Vagina (tissue), 2 donors: ENCODE measurements around the gene ST8SIA1. TPM values are rescaled to one million over a fixed set of nuclear protein-coding genes. Genes with fewer than 3 reads are reported as not detected.
A peak's percentile ranks its signal among the peaks of the same experiment; 100 is the strongest.

Source experiments
- DNase-seq, 2 donors: peaks; one replicate each; pipeline ENCODE4 v3.0.0-alpha.2; 2017; ENCODE audit errors: extremely low spot score in 2 of 2
- H3K27ac ChIP-seq: fragments of 200-600 bp; sonication (generic); one replicate; pipeline ENCODE4 v1.5.1; 2019
- H3K27me3 ChIP-seq: fragments of 200-600 bp; sonication (generic); one replicate; pipeline ENCODE4 v1.5.1; 2019
- H3K36me3 ChIP-seq, 2 donors: fragments of 200-600 bp; sonication (generic); one replicate each; pipeline ENCODE4 v1.5.1; 2017 to 2019
- H3K4me1 ChIP-seq: fragments of 200-600 bp; sonication (generic); one replicate; pipeline ENCODE4 v1.5.1; 2019
- H3K4me3 ChIP-seq, 2 donors: fragments of 200-600 bp; sonication (generic); 1 replicate in 1 of 2; 2 replicates in 1 of 2; pipeline ENCODE4 v1.5.1; 2016 to 2019
- H3K9me3 ChIP-seq: fragments of 200-600 bp; sonication (generic); one replicate; pipeline ENCODE4 v1.5.1; 2019
- POLR2A ChIP-seq, 2 donors: fragments of 450-650 bp; IDR thresholded peaks; one replicate each; pipeline ENCODE4 v1.6.1; 2017; ENCODE audit warnings: antibody characterized with exemption in 2 of 2, mild to moderate bottlenecking in 2 of 2, moderate library complexity in 2 of 2
- POLR2AphosphoS5 ChIP-seq, 2 donors: sonication (generic); formaldehyde crosslinking; IDR thresholded peaks; one replicate each; pipeline ENCODE4 v1.9.0; 2017; ENCODE audit warnings: antibody characterized with exemption in 2 of 2, mild to moderate bottlenecking in 2 of 2, low read depth in 1 of 2; ENCODE audit not compliant: insufficient read depth in 1 of 2
- intact Hi-C: fragments of 100-400 bp; cut with DNase I; formaldehyde crosslinking; loops from one replicate; pipeline ENCODE4 v1.15.1; 2023
- total RNA-seq: library from RNA; depleted of rRNA; stranded (reverse); fragments of >200 nt; gene quantifications from one replicate; pipeline ENCODE4 v1.2.3, GENCODE V29; 2016
- TF ChIP-seq, protein P1 (sequence below), 3 experiments: fragments of 450-650 bp in 2 of 3; fragments of 200-600 bp in 1 of 3; sonication (generic) in 1 of 3; IDR thresholded peaks; one replicate each; pipeline ENCODE4 v1.5.1; 2017 to 2019; ENCODE audit warnings: antibody characterized with exemption in 3 of 3, mild to moderate bottlenecking in 2 of 3, moderate library complexity in 2 of 3

The ST8SIA1 gene
- total RNA-seq, 1 donor from 2014 or later: 5.2 TPM

DNA sequence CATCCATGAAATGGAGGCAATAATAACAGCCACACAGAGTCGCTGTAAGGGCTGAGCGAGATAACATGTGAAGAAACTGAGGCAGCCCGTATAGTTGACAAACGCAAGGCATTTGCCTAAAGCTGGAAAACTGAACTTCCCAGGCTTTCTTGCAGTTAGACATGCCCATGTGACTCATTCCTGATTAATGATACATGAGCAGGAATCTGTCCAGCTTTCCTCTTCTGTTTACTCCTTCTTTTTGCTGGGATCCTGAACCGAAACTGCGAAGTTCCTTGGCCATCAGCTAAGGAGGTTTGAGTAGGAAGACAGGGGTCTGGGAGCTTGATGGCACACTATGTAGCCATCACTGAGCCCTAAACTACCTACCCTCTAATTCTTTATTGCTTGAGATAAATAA is 52.2 kb downstream of the ST8SIA1 start:
- TF ChIP-seq, protein P1, sequence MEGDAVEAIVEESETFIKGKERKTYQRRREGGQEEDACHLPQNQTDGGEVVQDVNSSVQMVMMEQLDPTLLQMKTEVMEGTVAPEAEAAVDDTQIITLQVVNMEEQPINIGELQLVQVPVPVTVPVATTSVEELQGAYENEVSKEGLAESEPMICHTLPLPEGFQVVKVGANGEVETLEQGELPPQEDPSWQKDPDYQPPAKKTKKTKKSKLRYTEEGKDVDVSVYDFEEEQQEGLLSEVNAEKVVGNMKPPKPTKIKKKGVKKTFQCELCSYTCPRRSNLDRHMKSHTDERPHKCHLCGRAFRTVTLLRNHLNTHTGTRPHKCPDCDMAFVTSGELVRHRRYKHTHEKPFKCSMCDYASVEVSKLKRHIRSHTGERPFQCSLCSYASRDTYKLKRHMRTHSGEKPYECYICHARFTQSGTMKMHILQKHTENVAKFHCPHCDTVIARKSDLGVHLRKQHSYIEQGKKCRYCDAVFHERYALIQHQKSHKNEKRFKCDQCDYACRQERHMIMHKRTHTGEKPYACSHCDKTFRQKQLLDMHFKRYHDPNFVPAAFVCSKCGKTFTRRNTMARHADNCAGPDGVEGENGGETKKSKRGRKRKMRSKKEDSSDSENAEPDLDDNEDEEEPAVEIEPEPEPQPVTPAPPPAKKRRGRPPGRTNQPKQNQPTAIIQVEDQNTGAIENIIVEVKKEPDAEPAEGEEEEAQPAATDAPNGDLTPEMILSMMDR (IDR thresholded peaks at IDR 0.05): no peak
- TF ChIP-seq POLR2AphosphoS5 (IDR thresholded peaks at IDR 0.05; ENCODE audit: insufficient read depth in 1 of 2, low read depth in 1 of 2): no peak
- TF ChIP-seq POLR2A (IDR thresholded peaks at IDR 0.05): no peak
- peak overlapping the region; percentile 70 for H3K27ac ChIP-seq
- peaks cover 18% of the 10 kb centered on the region for H3K4me1 ChIP-seq
- H3K36me3 ChIP-seq: no peaks in the 10 kb centered on the region
- H3K4me3 ChIP-seq: peak overlapping the region in 1 of 2 donors; percentile 27
- DNase-seq: no peak
- intact Hi-C loops: no loop called here
- no peaks in the 10 kb centered on the region for H3K27me3 ChIP-seq
- H3K9me3 ChIP-seq: no peaks in the 10 kb centered on the region

DNA sequence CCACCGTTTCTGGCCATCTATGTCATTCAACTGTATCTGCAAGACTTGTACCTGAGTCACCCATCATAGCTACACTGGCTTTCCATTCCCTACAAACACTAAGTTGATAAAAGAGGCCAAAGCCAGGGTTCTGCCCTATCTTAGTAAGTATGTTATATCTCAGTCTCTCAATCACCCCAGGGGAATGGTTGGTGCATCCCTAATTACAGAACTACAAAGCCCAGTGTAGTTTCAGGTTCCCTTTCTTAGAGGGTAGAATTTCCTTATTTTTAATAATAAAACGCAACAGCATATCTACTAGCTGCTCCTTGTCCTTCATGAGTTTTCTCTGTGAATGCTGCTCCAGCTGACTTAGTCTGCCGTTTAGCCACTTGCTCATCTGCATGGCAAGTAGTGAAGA is 57.6 kb downstream of the ST8SIA1 start:
- Histone ChIP-seq H3K27me3 (no peaks in the 10 kb centered on the region), H3K36me3 (no peaks in the 10 kb centered on the region), H3K4me1 (peaks cover 21% of the 10 kb centered on the region), H3K27ac (peak overlapping the region; percentile 83), H3K9me3 (no peaks in the 10 kb centered on the region), H3K4me3 (no peak overlapping the region)
- intact Hi-C loops: no loop called here
- no peak for TF ChIP-seq POLR2A (IDR thresholded peaks at IDR 0.05)
- TF ChIP-seq, protein P1 (IDR thresholded peaks at IDR 0.05): no peak
- no peak for TF ChIP-seq POLR2AphosphoS5 (IDR thresholded peaks at IDR 0.05; ENCODE audit: insufficient read depth in 1 of 2, low read depth in 1 of 2)
- no peak for DNase-seq

DNA sequence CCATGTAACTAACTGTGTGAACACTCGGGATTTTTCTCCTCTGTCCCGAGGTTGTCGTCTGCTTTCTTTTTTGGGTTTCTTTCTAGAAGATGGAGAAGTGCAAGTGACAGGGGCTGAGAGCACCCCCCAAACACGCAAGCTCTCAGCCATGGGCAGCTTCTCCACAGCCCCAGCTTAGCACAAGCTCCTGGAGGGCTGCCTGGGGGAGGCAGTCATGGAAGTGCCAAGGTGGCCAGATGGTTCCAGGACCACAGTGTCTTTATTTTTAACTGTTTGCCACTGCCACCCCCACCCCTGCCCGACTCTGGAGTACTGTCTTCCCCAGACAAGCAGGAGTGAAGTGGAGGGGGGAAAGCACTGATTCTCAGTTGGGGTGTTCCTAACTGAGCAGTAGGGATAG is 58.2 kb downstream of the ST8SIA1 start:
- Histone ChIP-seq H3K36me3 (no peaks in the 10 kb centered on the region), H3K4me1 (peaks cover 24% of the 10 kb centered on the region), H3K27ac (peak overlapping the region; percentile 83), H3K9me3 (no peaks in the 10 kb centered on the region), H3K27me3 (no peaks in the 10 kb centered on the region), H3K4me3 (peak overlapping the region in 1 of 2 donors; percentile 2)
- DNase-seq: no peak
- intact Hi-C loops: no loop called here
- TF ChIP-seq POLR2AphosphoS5 (IDR thresholded peaks at IDR 0.05; ENCODE audit: insufficient read depth in 1 of 2, low read depth in 1 of 2) (no peak), POLR2A (IDR thresholded peaks at IDR 0.05) (no peak)

DNA sequence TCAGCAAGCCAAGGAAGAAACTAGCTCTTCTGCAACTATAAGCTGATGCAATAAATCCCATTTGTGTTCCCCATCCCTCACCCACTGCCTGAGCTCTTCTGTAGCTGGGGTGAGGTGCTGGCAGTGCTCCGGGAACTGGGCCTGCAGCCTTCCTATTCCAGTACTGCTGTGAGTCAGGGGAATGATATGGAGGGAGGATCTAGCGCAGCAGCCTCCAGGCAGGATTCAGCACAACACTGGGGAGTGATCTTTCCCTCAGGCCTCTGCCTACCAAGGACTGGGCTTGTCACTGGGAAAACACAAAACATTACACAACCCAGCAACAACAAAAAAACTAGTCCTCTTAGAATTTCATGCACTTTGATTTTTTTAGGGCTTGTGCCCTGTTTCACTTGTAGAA is 58.7 kb downstream of the ST8SIA1 start:
- H3K9me3 ChIP-seq: no peaks in the 10 kb centered on the region
- TF ChIP-seq POLR2AphosphoS5 (IDR thresholded peaks at IDR 0.05; ENCODE audit: insufficient read depth in 1 of 2, low read depth in 1 of 2): peak; percentile 85 to 89
- TF ChIP-seq, protein P1 (IDR thresholded peaks at IDR 0.05): no peak
- no peaks in the 10 kb centered on the region for H3K36me3 ChIP-seq
- peak overlapping the region in 1 of 2 donors; percentile 2 for H3K4me3 ChIP-seq
- H3K27me3 ChIP-seq: no peaks in the 10 kb centered on the region
- peak in 1 of 2 donors; percentile 99 for DNase-seq
- peak overlapping the region; percentile 83 for H3K27ac ChIP-seq
- intact Hi-C loops: no loop called here
- H3K4me1 ChIP-seq: peaks cover 28% of the 10 kb centered on the region

DNA sequence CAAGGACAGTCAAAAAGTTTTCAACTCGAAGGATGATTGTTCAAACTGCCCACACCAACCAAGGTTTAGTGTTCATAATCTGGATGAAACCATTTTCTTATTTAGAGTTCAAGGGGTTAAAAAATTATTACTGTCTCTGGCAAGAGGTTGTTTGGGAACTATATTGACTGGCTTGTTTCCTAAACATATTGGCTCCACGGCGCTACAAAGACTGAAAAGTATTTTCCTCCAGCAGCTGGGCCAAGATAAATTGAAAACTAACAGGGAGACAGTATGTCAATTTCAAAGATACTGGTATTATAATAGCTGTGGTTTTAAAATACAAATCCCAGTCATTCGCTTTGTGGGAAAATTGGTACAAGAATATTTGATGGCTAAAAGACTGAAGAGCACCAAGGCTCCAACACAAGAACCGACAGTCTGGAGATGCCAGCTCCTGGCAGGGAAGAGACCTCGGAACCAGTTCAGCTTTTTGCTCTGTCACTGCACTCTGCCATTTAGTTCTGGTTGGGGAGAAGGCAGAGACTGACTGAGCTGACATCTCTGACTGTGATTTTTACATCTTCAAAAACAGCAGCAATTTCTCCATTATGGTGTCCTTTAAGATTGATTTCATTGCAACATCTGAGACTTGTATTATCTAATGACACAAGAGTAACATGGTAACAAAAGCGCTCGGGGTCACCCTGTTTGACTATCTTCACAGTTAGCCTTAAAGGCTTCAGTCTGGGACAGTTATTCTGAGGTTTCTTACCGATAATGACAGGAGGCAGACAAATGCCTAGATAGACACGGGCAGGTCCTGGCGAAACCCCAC is 62.0 kb downstream of the ST8SIA1 start:
- Histone ChIP-seq H3K36me3 (no peaks in the 10 kb centered on the region), H3K9me3 (no peaks in the 10 kb centered on the region), H3K27me3 (no peaks in the 10 kb centered on the region), H3K4me1 (peaks cover 32% of the 10 kb centered on the region), H3K27ac (no peak overlapping the region), H3K4me3 (no peak overlapping the region)
- TF ChIP-seq POLR2A (IDR thresholded peaks at IDR 0.05) (no peak), POLR2AphosphoS5 (IDR thresholded peaks at IDR 0.05; ENCODE audit: insufficient read depth in 1 of 2, low read depth in 1 of 2) (no peak)
- TF ChIP-seq, protein P1 (IDR thresholded peaks at IDR 0.05): no peak
- intact Hi-C loops: no loop called here
- no peak for DNase-seq
